ENCODE measurements around the gene CDKN2B-AS1.

CDKN2B-AS1 gene

DNA sequence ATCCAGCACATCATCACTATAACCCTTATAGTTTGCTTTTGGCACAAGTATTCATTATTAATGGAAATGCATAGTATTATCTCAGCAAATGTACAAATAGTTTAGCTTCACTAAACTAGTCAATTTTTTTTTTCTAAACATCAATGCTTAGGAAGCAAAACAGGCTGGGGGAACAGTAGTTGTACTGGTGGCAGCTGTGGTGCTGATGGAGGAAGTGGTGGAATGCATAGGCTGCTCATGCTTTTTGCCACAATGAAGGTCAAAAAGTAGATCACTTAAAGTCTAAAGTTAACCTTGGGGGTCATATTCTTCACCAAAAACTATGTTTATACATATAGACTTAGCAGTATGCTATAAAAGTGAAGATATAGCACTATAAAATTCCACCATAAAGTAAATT is 50.8 kb downstream of the CDKN2B-AS1 start:
- Histone ChIP-seq H3K4me3 (ENCODE audit: low read depth, low read length) (no peak overlapping the region), H3K4me1 (ENCODE audit: control insufficient read depth, insufficient read depth, low read length) (0 out of 2 replicates have a peak, but pooled peaks cover 10% of the 10 kb centered on the region), H3K27ac (ENCODE audit: extremely low read depth, low read depth, low read length) (no peak overlapping the region), H3K36me3 (ENCODE audit: control insufficient read depth in 2 of 2, insufficient read depth in 1 of 2, low read length in 2 of 2) (peaks cover 3 to 20% of the 10 kb centered on the region in 2 experiments; a peak in 2 of 3 replicates), H3K9me3 (ENCODE audit: control insufficient read depth, insufficient read depth, low read depth, low read length) (no peaks in the 10 kb centered on the region)
- ChIA-PET POLR2A (interaction anchor here (1.0 kb wide), 1 partner anchor 51 kb away, joined by 3 read pairs; the partner anchor contains the start of genes CDKN2A and CDKN2B-AS1), CTCF (interaction anchor here (0.9 to 1.4 kb wide), 5 partner anchors 37 to 719 kb away, joined by 3 to 5 read pairs (median 4); no protein-coding TSS in a partner anchor)
- TF ChIP-seq GLI2 (tag by site-specific recombination; IDR thresholded peaks at IDR 0.05; ENCODE audit: borderline replicate concordance, low read depth) = no peak
- TF ChIP-seq, protein P1, sequence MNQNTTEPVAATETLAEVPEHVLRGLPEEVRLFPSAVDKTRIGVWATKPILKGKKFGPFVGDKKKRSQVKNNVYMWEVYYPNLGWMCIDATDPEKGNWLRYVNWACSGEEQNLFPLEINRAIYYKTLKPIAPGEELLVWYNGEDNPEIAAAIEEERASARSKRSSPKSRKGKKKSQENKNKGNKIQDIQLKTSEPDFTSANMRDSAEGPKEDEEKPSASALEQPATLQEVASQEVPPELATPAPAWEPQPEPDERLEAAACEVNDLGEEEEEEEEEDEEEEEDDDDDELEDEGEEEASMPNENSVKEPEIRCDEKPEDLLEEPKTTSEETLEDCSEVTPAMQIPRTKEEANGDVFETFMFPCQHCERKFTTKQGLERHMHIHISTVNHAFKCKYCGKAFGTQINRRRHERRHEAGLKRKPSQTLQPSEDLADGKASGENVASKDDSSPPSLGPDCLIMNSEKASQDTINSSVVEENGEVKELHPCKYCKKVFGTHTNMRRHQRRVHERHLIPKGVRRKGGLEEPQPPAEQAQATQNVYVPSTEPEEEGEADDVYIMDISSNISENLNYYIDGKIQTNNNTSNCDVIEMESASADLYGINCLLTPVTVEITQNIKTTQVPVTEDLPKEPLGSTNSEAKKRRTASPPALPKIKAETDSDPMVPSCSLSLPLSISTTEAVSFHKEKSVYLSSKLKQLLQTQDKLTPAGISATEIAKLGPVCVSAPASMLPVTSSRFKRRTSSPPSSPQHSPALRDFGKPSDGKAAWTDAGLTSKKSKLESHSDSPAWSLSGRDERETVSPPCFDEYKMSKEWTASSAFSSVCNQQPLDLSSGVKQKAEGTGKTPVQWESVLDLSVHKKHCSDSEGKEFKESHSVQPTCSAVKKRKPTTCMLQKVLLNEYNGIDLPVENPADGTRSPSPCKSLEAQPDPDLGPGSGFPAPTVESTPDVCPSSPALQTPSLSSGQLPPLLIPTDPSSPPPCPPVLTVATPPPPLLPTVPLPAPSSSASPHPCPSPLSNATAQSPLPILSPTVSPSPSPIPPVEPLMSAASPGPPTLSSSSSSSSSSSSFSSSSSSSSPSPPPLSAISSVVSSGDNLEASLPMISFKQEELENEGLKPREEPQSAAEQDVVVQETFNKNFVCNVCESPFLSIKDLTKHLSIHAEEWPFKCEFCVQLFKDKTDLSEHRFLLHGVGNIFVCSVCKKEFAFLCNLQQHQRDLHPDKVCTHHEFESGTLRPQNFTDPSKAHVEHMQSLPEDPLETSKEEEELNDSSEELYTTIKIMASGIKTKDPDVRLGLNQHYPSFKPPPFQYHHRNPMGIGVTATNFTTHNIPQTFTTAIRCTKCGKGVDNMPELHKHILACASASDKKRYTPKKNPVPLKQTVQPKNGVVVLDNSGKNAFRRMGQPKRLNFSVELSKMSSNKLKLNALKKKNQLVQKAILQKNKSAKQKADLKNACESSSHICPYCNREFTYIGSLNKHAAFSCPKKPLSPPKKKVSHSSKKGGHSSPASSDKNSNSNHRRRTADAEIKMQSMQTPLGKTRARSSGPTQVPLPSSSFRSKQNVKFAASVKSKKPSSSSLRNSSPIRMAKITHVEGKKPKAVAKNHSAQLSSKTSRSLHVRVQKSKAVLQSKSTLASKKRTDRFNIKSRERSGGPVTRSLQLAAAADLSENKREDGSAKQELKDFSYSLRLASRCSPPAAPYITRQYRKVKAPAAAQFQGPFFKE (tag by site-specific recombination; IDR thresholded peaks at IDR 0.05; ENCODE audit: borderline replicate concordance) = no peak
- TF ChIP-seq ZNF664 (tag by site-specific recombination; IDR thresholded peaks at IDR 0.05) = peak; percentile 63; the same call in 1 of the 2 replicates
- TF ChIP-seq ZNF624 (tag by site-specific recombination; IDR thresholded peaks at IDR 0.05) = no peak
- TF ChIP-seq ZNF660 (tag by site-specific recombination; IDR thresholded peaks at IDR 0.05) = no peak
- TF ChIP-seq SP7 (tag by site-specific recombination; IDR thresholded peaks at IDR 0.05) = no peak
- no peak for TF ChIP-seq ZNF133 (tag by site-specific recombination; IDR thresholded peaks at IDR 0.05)
- no peak for TF ChIP-seq ZNF423 (tag by site-specific recombination; IDR thresholded peaks at IDR 0.05)
- TF ChIP-seq, protein P2, sequence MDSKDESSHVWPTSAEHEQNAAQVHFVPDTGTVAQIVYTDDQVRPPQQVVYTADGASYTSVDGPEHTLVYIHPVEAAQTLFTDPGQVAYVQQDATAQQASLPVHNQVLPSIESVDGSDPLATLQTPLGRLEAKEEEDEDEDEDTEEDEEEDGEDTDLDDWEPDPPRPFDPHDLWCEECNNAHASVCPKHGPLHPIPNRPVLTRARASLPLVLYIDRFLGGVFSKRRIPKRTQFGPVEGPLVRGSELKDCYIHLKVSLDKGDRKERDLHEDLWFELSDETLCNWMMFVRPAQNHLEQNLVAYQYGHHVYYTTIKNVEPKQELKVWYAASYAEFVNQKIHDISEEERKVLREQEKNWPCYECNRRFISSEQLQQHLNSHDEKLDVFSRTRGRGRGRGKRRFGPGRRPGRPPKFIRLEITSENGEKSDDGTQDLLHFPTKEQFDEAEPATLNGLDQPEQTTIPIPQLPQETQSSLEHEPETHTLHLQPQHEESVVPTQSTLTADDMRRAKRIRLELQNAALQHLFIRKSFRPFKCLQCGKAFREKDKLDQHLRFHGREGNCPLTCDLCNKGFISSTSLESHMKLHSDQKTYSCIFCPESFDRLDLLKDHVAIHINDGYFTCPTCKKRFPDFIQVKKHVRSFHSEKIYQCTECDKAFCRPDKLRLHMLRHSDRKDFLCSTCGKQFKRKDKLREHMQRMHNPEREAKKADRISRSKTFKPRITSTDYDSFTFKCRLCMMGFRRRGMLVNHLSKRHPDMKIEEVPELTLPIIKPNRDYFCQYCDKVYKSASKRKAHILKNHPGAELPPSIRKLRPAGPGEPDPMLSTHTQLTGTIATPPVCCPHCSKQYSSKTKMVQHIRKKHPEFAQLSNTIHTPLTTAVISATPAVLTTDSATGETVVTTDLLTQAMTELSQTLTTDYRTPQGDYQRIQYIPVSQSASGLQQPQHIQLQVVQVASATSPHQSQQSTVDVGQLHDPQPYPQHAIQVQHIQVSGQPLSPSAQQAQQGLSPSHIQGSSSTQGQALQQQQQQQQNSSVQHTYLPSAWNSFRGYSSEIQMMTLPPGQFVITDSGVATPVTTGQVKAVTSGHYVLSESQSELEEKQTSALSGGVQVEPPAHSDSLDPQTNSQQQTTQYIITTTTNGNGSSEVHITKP (tag by site-specific recombination; IDR thresholded peaks at IDR 0.05) = no peak
- no peak for TF ChIP-seq ZNF121 (tag by site-specific recombination; IDR thresholded peaks at IDR 0.05)
- no peak for TF ChIP-seq ZBTB7A (tag by site-specific recombination; IDR thresholded peaks at IDR 0.05; ENCODE audit: low read depth)
- TF ChIP-seq SCRT2 (tag by site-specific recombination; IDR thresholded peaks at IDR 0.05) = 0 out of 2 replicates have a peak, but pooled peaks have one; percentile 3
- TF ChIP-seq ZFP41 (tag by site-specific recombination; IDR thresholded peaks at IDR 0.05; ENCODE audit: borderline replicate concordance) = no peak
- no peak for TF ChIP-seq TRIM28 (IDR thresholded peaks at IDR 0.05; ENCODE audit: borderline replicate concordance, low read length)
- TF ChIP-seq ZNF629 (tag by site-specific recombination; IDR thresholded peaks at IDR 0.05) = no peak
- TF ChIP-seq, protein P3, sequence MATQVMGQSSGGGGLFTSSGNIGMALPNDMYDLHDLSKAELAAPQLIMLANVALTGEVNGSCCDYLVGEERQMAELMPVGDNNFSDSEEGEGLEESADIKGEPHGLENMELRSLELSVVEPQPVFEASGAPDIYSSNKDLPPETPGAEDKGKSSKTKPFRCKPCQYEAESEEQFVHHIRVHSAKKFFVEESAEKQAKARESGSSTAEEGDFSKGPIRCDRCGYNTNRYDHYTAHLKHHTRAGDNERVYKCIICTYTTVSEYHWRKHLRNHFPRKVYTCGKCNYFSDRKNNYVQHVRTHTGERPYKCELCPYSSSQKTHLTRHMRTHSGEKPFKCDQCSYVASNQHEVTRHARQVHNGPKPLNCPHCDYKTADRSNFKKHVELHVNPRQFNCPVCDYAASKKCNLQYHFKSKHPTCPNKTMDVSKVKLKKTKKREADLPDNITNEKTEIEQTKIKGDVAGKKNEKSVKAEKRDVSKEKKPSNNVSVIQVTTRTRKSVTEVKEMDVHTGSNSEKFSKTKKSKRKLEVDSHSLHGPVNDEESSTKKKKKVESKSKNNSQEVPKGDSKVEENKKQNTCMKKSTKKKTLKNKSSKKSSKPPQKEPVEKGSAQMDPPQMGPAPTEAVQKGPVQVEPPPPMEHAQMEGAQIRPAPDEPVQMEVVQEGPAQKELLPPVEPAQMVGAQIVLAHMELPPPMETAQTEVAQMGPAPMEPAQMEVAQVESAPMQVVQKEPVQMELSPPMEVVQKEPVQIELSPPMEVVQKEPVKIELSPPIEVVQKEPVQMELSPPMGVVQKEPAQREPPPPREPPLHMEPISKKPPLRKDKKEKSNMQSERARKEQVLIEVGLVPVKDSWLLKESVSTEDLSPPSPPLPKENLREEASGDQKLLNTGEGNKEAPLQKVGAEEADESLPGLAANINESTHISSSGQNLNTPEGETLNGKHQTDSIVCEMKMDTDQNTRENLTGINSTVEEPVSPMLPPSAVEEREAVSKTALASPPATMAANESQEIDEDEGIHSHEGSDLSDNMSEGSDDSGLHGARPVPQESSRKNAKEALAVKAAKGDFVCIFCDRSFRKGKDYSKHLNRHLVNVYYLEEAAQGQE (tag by site-specific recombination; IDR thresholded peaks at IDR 0.05) = no peak
- TF ChIP-seq ZNF48 (tag by site-specific recombination; IDR thresholded peaks at IDR 0.05) = no peak
